Astrocyte (in vitro differentiated cells and primary cell): ENCODE measurements around the gene ITPR2. TPM values are rescaled to one million over a fixed set of nuclear protein-coding genes. Genes with fewer than 3 reads are reported as not detected.

Experiments
- DNase-seq: peaks from one replicate; pipeline ENCODE4 v3.0.0-alpha.2; 2010; ENCODE audit warnings: low read depth
- FAIRE-seq: peaks from 2 replicates; lab custom pipeline; 2011; peaks lifted over from hg19 to GRCh38; lab: Jason Lieb, UNC
- H2AFZ ChIP-seq: 2 replicates; pipeline ENCODE4 v1.6.0; 2012; ENCODE audit warnings: low read depth, low read length, inconsistent platforms
- H3K27ac ChIP-seq: 2 replicates; pipeline ENCODE4 v1.5.1; 2011; ENCODE audit warnings: low read depth, low read length, inconsistent platforms
- H3K27me3 ChIP-seq: 2 replicates; pipeline ENCODE4 v1.6.0; 2011; ENCODE audit warnings: low read length, inconsistent platforms; ENCODE audit not compliant: insufficient read depth
- H3K36me3 ChIP-seq: 2 replicates; pipeline ENCODE4 v1.5.1; 2011; ENCODE audit warnings: low read length, inconsistent platforms; ENCODE audit not compliant: insufficient read depth
- H3K4me1 ChIP-seq: 2 replicates; pipeline ENCODE4 v1.5.1; 2011; ENCODE audit warnings: low read length, inconsistent platforms; ENCODE audit not compliant: insufficient read depth
- H3K4me2 ChIP-seq: 2 replicates; pipeline ENCODE4 v1.6.0; 2012; ENCODE audit warnings: low read length, inconsistent platforms
- H3K4me3 ChIP-seq: 2 replicates; pipeline ENCODE4 v1.5.1; 2011; ENCODE audit warnings: low read depth, mild to moderate bottlenecking, low read length, inconsistent platforms; ENCODE audit not compliant: insufficient read depth
- H3K79me2 ChIP-seq: 2 replicates; pipeline ENCODE4 v1.6.0; 2012; ENCODE audit warnings: mild to moderate bottlenecking, low read length, inconsistent platforms; ENCODE audit not compliant: insufficient read depth
- H3K9ac ChIP-seq: 2 replicates; pipeline ENCODE4 v1.6.0; 2012; ENCODE audit warnings: mild to moderate bottlenecking, low read length, inconsistent platforms
- H3K9me3 ChIP-seq: 2 replicates; pipeline ENCODE4 v1.5.1; 2012; ENCODE audit warnings: low read depth, mild to moderate bottlenecking, low read length, inconsistent platforms; ENCODE audit not compliant: insufficient read depth
- H4K20me1 ChIP-seq: 2 replicates; pipeline ENCODE4 v1.6.0; 2012; ENCODE audit warnings: low read length, inconsistent platforms; ENCODE audit not compliant: insufficient read depth
- H3K27ac Mint-ChIP-seq: one replicate; pipeline ENCODE4 v1.8.0; 2021; ENCODE audit warnings: mild to moderate bottlenecking, mixed read lengths; ENCODE audit not compliant: unreplicated experiment
- H3K27me3 Mint-ChIP-seq: one replicate; pipeline ENCODE4 v1.8.0; 2021; ENCODE audit warnings: low read depth, mixed read lengths; ENCODE audit not compliant: unreplicated experiment
- H3K36me3 Mint-ChIP-seq: one replicate; pipeline ENCODE4 v1.8.0; 2021; ENCODE audit warnings: low read depth, mixed read lengths; ENCODE audit not compliant: unreplicated experiment
- H3K4me1 Mint-ChIP-seq: one replicate; pipeline ENCODE4 v1.8.0; 2021; ENCODE audit warnings: low read depth, mixed read lengths; ENCODE audit not compliant: unreplicated experiment
- H3K4me3 Mint-ChIP-seq: one replicate; pipeline ENCODE4 v1.8.0; 2021; ENCODE audit warnings: mild to moderate bottlenecking, moderate library complexity, mixed read lengths; ENCODE audit not compliant: unreplicated experiment
- H3K9me3 Mint-ChIP-seq: one replicate; pipeline ENCODE4 v1.8.0; 2021; ENCODE audit warnings: mild to moderate bottlenecking, mixed read lengths; ENCODE audit not compliant: unreplicated experiment
- EZH2 ChIP-seq: IDR thresholded peaks from 2 replicates; pipeline ENCODE4 v1.6.1; 2012; ENCODE audit warnings: mild to moderate bottlenecking, low read length, inconsistent platforms; ENCODE audit not compliant: insufficient read depth
- total RNA-seq: library from RNA; stranded (reverse); gene quantifications from 2 replicates; pipeline ENCODE4 v1.2.1, GENCODE V29; 2021
- TF ChIP-seq, protein P1 (sequence below): IDR thresholded peaks from 2 replicates; pipeline ENCODE4 v1.5.1; 2011; ENCODE audit warnings: low read depth, mild to moderate bottlenecking, inconsistent platforms, low read length, moderate library complexity; ENCODE audit not compliant: insufficient read depth

Gene ITPR2
- total RNA-seq, 1 donor from 2014 or later = 24.4 TPM

DNA sequence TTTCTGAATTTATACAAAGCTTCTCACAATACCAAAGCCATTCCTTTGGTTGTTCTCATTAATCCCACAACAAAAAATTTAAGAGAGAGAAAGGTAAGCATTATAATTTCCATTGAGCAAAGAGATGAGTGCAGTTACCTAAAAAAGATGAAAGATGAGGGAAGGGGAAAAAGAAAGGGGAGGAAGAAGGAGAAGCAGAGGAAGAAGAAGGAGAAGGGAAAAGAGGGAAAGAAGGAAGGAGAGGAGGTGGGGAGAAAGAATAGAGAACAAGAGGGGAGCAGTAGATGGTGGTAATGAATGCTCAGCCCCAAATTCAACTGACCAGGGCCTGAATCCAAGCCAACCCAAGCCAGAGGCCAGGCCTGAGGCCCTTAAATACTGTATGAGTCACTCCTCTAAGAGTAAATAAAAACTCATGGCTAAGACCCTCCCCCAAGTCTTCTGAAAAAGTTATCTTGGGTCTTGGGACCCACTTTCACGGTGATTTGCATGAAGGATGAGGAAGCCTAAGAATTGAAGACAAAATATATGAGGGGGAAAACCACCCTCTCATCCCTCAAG, 144.6 kb downstream of the ITPR2 start:
- FAIRE-seq = no peak
- H3K27me3 Mint-ChIP-seq = no peaks in the 10 kb centered on the region
- no peaks in the 10 kb centered on the region for H3K36me3 ChIP-seq
- H3K9me3 Mint-ChIP-seq = peaks cover 4% of the 10 kb centered on the region
- H3K4me1 ChIP-seq = peaks cover 20% of the 10 kb centered on the region
- TF ChIP-seq EZH2 = no peak
- TF ChIP-seq, protein P1, sequence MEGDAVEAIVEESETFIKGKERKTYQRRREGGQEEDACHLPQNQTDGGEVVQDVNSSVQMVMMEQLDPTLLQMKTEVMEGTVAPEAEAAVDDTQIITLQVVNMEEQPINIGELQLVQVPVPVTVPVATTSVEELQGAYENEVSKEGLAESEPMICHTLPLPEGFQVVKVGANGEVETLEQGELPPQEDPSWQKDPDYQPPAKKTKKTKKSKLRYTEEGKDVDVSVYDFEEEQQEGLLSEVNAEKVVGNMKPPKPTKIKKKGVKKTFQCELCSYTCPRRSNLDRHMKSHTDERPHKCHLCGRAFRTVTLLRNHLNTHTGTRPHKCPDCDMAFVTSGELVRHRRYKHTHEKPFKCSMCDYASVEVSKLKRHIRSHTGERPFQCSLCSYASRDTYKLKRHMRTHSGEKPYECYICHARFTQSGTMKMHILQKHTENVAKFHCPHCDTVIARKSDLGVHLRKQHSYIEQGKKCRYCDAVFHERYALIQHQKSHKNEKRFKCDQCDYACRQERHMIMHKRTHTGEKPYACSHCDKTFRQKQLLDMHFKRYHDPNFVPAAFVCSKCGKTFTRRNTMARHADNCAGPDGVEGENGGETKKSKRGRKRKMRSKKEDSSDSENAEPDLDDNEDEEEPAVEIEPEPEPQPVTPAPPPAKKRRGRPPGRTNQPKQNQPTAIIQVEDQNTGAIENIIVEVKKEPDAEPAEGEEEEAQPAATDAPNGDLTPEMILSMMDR = no peak
- no peaks in the 10 kb centered on the region for H3K79me2 ChIP-seq
- H3K9me3 ChIP-seq = no peaks in the 10 kb centered on the region
- no peaks in the 10 kb centered on the region for H3K27me3 ChIP-seq
- H3K36me3 Mint-ChIP-seq = peaks cover 11% of the 10 kb centered on the region
- no peaks in the 10 kb centered on the region for H4K20me1 ChIP-seq
- H3K4me3 Mint-ChIP-seq = no peak overlapping the region
- H3K4me1 Mint-ChIP-seq = peaks cover 28% of the 10 kb centered on the region
- H3K27ac ChIP-seq = no peak overlapping the region
- no peak for DNase-seq
- no peak overlapping the region for H3K4me2 ChIP-seq
- H3K4me3 ChIP-seq = no peak overlapping the region
- no peak overlapping the region for H3K9ac ChIP-seq
- no peak overlapping the region for H3K27ac Mint-ChIP-seq
- H2AFZ ChIP-seq = no peak overlapping the region

- H3K36me3 ChIP-seq = no peaks in the 10 kb centered on the region
- H3K79me2 ChIP-seq = no peaks in the 10 kb centered on the region
- no peak for TF ChIP-seq EZH2
- TF ChIP-seq, protein P1 = no peak
- peaks cover 13% of the 10 kb centered on the region for H3K4me1 ChIP-seq
- no peak for FAIRE-seq
- H3K9me3 ChIP-seq = no peaks in the 10 kb centered on the region
- peaks cover 19% of the 10 kb centered on the region for H3K36me3 Mint-ChIP-seq
- no peak for DNase-seq
- H3K4me2 ChIP-seq = no peak overlapping the region
- no peak overlapping the region for H3K27ac ChIP-seq
- no peaks in the 10 kb centered on the region for H3K27me3 Mint-ChIP-seq
- no peaks in the 10 kb centered on the region for H3K27me3 ChIP-seq
- peaks cover 4% of the 10 kb centered on the region for H3K9me3 Mint-ChIP-seq
- no peak overlapping the region for H3K4me3 Mint-ChIP-seq
- no peak overlapping the region for H3K9ac ChIP-seq
- H3K27ac Mint-ChIP-seq = no peak overlapping the region
- peaks cover 18% of the 10 kb centered on the region for H3K4me1 Mint-ChIP-seq
- H4K20me1 ChIP-seq = no peaks in the 10 kb centered on the region
- H3K4me3 ChIP-seq = no peak overlapping the region
- H2AFZ ChIP-seq = no peak overlapping the region
These were observed 146.6 kb downstream of the ITPR2 start for GRCh38 chr12:26686408-26686807.

- H3K9ac ChIP-seq = no peak overlapping the region
- no peaks in the 10 kb centered on the region for H3K4me1 ChIP-seq
- H2AFZ ChIP-seq = no peak overlapping the region
- no peak overlapping the region for H3K27ac Mint-ChIP-seq
- H3K36me3 Mint-ChIP-seq = peaks cover 19% of the 10 kb centered on the region
- peaks cover 8% of the 10 kb centered on the region for H3K4me1 Mint-ChIP-seq
- no peak overlapping the region for H3K4me3 ChIP-seq
- no peaks in the 10 kb centered on the region for H3K79me2 ChIP-seq
- no peak overlapping the region for H3K4me3 Mint-ChIP-seq
- H3K4me2 ChIP-seq = no peak overlapping the region
- H3K36me3 ChIP-seq = no peaks in the 10 kb centered on the region
- H3K27me3 ChIP-seq = no peaks in the 10 kb centered on the region
- H3K27ac ChIP-seq = no peak overlapping the region
- H3K9me3 Mint-ChIP-seq = peaks cover 4% of the 10 kb centered on the region
- H3K27me3 Mint-ChIP-seq = no peaks in the 10 kb centered on the region
- H4K20me1 ChIP-seq = no peaks in the 10 kb centered on the region
- no peak for DNase-seq
- H3K9me3 ChIP-seq = no peaks in the 10 kb centered on the region
- no peak for FAIRE-seq
- TF ChIP-seq, protein P1 = no peak
- TF ChIP-seq EZH2 = no peak
These were observed 148.9 kb downstream of the ITPR2 start for GRCh38 chr12:26684101-26684500.
